ENCODE measurements around the gene STARD6.

- TF ChIP-seq CTCF (IDR thresholded peaks at IDR 0.05), result no peak
- TF ChIP-seq POLR2A (IDR thresholded peaks at IDR 0.05), result no peak
- TF ChIP-seq POLR2AphosphoS5 (IDR thresholded peaks at IDR 0.05), result no peak
- no peak for TF ChIP-seq EP300 (IDR thresholded peaks at IDR 0.05)
Measured at GRCh38 chr18:54405290-54405689, 47.6 kb upstream of the STARD6 start.

Data from sigmoid colon (tissue), 4 donors.